SHP77 (cell line): Measurements from ENCODE around the gene LHFPL6.

Experiments used
- DNase-seq, 2 experiments: peaks; one replicate each; lab custom pipeline; 2025; lab: John Stamatoyannopoulos, UW

The LHFPL6 gene

GRCh38 chr13:39379667-39380655 lies 223.0 kb downstream of the LHFPL6 start:
- DNase-seq: no peak

GRCh38 chr13:39379118-39379517 lies 223.9 kb downstream of the LHFPL6 start:
- DNase-seq: no peak

DNA sequence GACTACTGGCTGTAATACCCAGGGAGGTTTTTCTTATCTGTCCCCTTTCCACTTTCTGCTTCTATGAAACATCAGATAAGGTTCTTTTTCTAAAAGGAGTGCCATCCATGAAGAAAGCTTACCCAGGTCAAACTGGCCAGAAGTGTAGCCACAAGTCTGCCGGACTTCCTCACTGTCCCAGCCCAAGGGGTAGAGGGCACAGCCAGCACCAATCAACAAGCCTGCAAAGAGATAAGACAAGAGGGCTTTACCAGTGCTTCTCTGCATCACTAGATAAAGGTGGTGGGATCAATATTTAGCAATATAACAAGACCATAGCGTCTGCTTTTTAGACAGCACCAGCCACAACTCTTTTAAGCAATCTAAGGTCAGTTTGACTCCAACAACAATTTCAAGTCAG lies 224.7 kb downstream of the LHFPL6 start:
- DNase-seq: no peak

- DNase-seq: no peak
Measured at GRCh38 chr13:39377699-39378098, 225.3 kb downstream of the LHFPL6 start.

GRCh38 chr13:39376076-39376475 lies 226.9 kb downstream of the LHFPL6 start:
- no peak for DNase-seq

GRCh38 chr13:39375601-39376000 lies 227.4 kb downstream of the LHFPL6 start:
- DNase-seq: no peak

DNA sequence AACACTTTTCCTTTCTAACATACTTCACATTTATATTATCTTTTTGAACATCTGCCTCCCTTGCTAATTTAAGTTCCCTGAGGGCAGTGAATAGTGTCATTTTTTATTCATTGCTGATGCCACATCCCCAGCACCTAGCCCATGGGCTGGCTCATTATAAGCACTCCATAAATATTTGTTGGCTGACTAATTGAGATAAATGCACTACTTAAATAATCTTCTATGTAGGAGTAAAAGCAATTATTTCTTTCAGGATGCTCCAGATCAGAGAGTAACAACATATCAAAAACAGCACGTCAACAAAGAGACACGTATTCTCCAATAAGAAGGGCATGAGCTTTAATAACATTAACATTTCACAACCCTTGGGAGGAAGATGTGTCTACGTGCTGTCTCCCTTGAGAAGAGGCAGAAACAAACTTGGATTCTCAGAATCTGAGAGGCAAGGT lies 228.2 kb downstream of the LHFPL6 start:
- no peak for DNase-seq

- DNase-seq: no peak
Measured at GRCh38 chr13:39373145-39373544, 229.8 kb downstream of the LHFPL6 start.

DNA sequence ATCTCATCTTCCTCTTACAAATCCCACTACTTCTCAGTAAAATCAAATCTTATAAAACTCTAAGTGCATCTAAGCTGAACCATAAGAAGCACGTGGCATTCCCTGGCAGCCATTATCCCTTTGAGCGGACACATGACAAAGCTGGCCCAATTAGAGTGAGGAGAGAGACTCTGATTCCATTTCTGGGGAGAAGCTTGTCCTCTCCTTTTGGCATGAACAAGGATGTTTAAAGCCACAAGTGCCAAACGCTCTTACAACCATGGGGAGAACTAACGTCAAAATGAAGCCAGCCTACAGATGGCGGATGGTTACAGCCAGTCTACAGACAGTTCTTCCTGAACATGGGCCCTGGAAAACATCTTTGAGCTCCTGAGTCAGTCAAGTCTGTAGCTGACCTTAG lies 231.3 kb downstream of the LHFPL6 start:
- no peak for DNase-seq

- peak in 1 of 2 experiments; percentile 9 for DNase-seq
Measured at GRCh38 chr13:39370554-39370953, 232.4 kb downstream of the LHFPL6 start.

DNA sequence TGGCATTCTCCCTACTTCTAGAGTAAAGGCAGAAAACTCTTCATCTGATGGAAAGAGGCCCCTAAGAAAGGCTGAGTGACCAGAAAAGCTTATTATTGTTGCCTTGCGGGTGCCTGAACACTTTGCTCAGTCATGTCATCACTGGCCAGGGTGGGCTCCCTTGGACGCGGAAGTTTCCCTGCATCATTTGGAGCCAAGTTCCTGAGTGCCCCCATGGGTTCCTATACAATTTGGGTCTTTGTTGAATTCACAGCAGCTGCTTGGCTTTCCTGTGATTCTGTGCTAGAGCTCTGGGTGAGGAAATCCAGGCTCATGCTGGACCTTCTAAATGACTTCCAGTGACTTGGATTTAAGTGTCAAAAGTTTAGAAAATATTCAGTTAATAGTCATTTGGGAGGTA lies 232.9 kb downstream of the LHFPL6 start:
- DNase-seq: no peak

DNA sequence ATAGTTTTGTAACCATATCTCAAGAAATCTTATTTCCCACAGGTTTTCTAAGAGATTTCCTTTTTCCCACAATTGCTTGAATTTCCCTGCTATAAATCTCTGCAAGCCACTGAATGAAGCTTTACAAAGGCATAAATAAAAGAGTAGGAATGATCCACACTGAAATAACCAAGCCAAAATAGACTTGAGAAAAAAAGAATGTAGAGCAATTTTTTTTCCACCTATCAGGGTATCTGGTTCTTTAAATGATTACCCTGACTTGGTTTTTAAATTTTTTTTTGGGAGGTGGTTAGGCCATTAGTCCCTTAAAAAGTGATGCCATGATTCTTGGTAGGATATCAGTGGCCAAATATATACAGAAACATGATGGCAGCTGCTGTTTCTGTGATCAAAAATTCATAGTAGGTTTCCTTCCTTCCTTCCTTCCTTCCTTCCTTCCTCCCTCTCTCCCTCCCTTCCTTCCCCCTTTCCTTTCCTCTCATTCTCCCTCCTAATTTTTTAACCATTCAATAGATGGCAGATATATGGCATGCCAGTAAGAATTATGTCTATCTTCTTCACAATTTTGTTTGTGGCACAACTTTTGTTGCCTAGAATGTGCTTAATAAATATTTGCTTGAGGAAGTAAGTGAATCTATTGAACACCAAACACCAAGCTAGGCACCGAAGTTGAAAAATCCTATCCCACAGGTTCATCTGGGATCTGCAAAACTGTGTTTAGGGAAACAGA lies 233.7 kb downstream of the LHFPL6 start:
- DNase-seq: no peak

DNA sequence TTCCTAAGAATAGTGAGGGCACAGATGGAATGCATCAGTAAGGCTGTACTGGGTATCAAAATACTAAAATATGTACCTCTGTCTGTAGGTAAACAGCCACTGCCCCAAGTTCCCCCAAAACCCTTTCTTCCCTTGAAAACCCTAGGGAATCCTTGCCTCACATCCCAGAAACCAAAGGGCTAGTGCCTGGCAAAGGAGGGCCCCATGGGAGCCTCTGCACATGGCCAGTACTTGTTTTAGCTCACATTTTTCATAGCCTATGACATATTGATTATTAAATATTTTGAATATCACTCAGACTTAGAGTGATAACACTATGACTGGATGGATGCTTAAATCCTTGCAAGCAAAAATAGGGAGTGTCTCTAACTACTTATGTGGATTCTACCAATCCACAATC lies 237.1 kb downstream of the LHFPL6 start:
- DNase-seq: no peak

DNA sequence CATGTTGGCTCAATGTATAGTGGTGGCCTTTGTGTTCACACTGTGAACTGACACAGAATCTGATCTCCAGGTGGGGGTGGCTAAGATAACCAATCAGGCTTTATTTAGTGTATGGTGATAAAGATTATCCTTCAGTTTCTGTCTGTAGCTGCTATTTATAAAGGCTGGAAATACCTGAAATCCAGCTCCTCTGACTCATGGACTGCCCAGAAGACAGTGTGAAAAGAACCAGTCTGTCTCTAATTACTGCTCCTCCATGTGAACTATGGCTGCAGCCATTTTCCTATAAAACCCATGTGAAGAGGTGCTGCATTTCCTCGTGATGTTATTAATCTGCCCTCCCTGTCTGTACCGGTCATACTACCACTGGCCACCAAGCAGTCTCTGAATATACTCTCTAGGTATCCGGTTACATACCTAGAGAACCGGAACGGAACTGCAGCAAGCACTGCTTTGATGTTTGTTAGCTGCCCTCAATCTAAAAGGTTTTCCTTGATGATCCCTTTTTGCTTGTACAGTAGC lies 238.0 kb downstream of the LHFPL6 start:
- peak; percentile 52 to 59 for DNase-seq

- no peak for DNase-seq
Measured at GRCh38 chr13:39363382-39363772, 239.6 kb downstream of the LHFPL6 start.

DNA sequence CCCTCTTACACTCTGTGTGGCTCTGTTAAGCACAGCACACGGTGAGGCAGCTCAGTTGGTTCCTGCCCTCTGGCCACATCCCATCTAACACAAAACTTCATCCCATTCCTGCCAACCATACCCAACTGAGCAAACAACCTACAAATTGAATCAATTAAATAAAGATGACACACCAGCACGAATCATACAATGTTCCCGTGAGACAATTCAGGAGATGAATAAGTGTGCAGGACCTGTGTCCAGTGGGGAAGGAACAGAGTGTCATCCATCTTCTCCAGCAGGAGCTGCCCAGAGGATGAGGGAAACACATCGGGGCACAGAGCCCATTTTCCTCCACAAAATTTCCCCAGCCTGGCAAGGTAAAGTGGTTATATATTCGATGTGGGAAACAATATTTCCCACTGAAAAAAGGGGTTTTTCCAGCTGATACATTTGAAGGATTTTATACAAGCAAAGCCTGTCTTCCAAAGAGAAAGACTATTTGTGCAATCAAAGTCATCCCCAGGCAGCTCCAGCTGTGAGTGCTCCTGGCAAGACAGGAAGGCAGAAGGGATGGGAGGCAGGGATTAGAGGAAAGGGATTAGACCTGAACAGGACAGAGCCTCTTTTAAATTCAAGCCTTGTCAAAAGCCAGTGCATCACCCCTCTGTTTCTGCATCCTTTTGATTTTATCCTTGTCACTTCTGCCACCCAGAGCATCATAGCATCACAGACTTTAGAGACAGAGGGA lies 240.2 kb downstream of the LHFPL6 start:
- DNase-seq: no peak

- no peak for DNase-seq
Measured at GRCh38 chr13:39353988-39354387, 249.0 kb downstream of the LHFPL6 start.

DNA sequence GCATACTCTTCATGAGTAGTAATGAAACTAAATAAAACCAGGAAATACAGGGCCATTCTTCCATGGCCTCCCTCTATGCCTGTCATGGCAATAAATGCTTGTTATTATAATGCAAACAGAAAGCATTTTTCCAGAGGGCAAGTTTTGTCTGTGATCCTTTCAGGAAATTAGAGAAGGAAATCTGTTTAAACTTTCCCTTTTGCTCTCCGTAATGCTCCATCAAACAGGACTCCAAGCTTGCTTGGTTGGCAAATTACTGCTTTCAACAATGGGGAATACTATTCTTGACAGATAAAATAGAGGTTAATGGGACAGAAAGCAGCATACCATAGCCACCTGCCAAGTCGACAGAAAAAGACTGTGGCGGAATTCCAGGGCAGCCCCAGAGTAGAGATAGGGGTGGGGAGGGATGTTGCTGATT lies 252.5 kb downstream of the LHFPL6 start:
- DNase-seq: no peak

GRCh38 chr13:39349391-39349960 lies 253.5 kb downstream of the LHFPL6 start:
- DNase-seq: no peak

DNA sequence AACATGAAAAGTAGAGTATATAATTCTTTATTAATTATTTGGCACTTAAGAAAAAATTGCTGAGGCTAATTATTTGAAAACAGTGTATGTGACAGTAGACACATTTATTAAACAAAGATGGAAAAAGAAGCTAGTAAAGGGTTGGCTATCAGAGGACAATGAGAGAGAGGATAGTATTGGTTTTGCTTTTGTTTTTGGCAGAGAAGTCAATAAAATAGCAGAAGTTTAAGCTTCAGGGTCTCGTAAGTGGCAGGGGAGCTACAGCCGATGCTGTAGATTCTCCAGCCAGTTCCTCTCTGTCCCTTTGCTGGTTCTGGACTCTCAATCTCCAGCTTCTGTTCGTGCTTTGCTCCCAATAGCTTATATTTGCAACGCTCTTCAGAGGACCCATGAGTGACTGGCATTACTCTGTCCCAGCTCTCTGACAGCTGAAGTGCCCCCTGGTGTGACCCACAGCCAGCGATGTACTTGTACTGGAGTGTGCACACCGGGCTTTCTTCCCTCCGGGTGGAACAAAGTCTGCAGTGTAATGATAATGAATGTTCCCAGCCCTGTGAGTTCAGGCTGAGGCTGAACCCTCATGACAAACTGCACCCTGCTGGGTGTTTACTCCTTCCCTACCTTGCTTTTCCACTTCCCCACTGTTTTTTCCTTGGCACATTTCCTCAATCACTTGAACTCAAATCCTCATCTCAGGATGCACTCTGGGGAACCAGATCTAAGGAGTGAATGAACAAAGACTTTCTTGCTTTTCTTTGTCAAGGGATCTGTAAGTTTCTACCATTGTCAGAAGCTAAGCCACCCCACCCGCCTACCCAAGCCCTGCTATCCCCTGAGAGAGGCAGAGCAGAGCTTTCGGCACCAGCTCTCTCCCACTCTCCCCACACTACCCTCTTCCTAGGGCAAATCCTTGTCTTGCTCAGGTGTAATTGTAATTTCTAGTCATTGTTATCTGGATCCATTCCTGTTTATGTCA lies 254.8 kb downstream of the LHFPL6 start:
- DNase-seq: no peak
